CD4-positive, alpha-beta T cell treated with Interleukin-4 for 4 hours (primary cell): Measurements from ENCODE around the gene ZNF500.

Source experiments
- DNase-seq: peaks from one replicate; pipeline ENCODE4 v3.0.0-alpha.2; 2020

Gene ZNF500

DNA sequence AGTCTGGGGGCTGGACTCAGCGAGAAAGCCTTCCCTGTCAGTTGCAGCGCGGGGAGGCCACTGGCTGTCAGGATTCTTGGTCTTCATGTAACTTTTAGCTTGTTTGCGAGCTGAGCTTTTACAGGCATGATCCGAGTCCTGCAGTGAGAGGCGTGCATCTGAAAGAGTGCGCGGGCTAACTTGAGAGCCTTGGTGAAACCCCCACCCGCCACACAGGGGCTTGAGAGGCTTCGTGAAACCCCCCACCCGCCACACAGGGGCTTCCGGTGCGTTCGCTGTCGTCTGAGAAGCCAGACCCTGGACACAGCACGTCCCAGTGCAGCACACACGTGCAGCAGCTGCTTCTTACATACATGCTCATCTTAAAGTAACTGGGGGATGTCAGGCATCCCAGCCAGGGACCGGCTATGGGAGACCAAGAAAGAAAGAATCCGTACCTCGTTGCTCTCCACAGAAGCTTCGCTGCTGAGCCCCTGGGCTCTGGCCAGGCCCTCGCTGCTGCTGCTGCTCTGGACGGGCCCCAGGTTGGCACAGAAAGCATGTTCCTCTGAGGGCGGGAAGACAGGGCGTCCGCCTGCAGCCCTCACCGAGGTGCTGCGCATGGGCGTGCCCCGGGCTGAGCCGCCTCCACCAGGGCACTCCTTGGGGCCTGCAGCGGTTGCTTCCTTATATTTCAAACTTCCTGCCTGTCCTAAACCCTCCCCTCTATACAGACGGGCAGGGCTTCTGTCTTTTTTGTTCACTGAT lies 65.8 kb downstream of the ZNF500 start:
- no peak for DNase-seq

DNA sequence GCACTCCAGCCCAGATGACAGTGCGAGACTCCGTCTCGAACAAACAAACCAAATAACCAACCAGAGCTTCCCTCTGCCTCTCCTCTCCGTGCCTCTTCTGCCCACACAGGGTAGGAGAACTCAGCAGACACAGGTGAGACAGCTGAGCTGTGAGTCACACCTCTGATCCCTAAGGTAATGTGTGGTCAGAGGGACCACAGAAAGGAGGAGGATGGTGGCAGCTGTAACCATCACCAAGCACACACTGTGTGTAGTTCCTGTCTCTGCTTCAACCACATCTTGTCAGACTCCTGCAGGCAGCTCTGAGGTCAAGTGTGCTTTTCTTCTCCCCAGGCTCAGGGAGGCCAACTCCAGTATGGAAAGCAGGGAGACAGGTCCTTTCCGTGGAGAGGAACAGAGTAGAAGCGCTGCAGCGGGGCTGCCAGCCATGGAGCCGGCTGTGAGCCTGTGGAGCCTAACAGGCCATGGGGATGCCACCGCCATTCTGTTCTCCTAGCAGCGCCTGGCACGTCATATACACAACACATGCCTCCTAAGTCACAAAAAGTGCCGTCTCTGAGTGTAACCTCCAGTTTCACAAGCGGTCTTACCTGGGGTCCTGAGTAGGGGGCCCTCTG lies 66.5 kb downstream of the ZNF500 start:
- peak; percentile 62 for DNase-seq

DNA sequence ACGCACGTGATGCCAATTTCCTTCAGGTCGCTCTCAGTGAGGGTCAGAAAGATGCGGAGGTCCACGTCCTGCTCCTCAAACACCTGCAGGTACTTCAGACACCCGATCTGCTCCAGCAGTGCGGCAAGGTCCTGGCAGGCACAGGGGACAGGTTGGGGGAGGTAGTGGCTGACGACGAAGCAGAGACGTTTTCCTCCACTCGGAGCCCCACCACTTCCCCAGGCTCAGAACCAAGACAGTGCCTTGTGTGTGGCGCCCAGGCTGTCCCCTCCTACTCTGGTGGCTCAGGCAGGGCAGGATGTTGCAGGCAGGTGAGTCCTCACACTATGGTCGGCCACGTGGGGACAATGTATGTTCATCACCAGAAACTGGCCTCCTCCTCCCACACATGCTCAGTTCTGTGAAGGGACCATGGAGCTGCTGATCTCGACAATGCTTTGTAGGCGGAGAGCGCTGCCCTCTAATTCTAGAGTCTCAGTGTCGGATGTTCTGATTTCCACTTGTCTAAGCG lies 67.9 kb downstream of the ZNF500 start:
- no peak for DNase-seq

DNA sequence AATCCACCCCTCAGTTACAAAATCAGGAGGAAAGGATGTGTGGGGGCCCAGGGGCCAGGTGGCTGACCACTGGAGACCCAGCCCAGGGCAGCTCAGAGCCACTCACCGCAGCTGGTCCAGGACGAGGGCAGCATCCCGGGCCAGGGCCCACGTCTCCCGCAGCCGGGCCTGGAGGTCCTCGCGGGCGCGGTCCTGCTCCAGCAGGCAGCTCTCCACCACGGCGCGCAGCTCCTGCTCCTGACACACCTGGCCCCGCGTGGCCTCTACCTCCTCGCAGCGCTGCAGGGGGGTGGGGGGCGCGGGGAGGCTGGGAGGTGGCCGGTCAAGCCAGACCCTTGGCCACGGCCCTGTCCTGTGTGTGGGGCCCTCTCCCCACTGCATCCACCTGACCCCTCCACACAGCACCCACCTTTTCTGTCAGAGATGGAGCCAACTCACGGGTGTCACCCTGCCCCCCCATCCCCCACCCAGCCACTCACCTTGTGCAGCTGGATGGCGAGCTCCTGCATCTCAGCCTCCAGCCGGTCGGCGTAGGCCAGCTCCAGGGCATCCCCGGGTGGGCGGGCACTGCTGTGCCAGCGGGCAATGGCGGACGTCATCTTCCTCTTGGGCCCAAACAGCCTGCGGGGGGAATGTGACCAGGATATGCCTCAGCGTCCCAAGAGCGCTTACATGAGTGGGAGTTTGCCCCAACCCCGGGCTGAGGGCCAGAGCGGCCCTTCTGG lies 68.5 kb downstream of the ZNF500 start:
- DNase-seq: no peak
